ENCODE results near the gene MC5R.
"Not testable (repeated sequence)": the region's sequence is repeated elsewhere in the genome, so short reads cannot be mapped to it uniquely, and the experiment has no call there.

MC5R gene

DNA sequence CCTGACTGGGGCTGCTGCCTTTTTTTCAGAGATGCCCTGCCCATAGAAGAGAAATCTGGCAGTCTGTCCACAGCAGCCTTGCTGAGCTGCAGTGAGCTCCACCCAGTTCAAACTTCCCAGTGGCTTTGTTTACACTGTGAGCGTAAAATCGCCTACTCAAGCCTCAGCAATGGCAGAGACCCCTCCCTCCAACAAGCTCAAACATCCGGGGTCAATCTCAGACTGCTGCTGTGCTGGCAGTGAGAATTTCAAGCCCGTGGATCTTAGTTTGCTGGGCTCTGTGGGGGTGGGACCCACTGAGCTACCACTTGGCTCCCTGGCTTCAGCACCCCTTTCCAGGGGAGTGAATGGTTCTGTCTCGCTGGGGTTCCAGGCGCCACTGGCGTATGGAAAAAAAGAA, 38.9 kb downstream of the MC5R start:
- FAIRE-seq, result not testable (repeated sequence)

DNA sequence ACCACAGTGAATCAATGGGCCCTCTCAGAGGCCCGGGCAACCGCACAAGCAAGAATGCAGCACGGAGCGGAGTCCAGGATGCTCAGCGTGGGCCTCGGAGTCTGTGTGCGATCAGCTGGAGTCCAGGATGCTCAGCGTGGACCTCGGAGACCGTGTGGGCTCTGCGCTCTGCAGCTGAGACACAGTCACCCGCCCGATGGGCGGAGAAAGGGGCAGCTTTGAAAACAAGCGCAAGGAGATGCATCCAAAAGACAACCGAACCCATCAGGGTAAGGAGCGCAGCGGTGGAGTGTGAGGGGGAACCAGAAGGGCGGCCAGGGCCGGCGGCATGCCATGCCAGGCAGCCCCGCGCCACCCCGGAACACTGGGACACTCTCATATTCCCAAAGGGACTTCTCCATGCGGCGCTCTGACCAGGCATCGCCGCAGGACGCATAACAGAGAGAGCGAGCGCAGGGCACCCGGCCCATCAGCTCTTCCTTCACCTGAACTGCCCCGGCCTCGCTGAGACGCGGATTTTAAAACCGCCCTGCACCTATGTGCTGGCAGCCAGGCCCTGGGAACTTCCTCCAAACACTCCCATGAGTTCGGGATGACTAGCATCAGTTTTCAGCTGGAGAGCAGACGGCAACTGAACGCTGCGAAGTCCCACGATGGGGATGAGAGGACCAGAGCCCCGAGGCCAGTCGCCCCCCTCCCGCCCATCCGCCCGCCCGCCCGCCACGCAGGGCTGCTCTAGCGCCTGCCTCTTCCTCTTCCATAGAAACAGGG, 44.7 kb downstream of the MC5R start:
- no peak for FAIRE-seq

DNA sequence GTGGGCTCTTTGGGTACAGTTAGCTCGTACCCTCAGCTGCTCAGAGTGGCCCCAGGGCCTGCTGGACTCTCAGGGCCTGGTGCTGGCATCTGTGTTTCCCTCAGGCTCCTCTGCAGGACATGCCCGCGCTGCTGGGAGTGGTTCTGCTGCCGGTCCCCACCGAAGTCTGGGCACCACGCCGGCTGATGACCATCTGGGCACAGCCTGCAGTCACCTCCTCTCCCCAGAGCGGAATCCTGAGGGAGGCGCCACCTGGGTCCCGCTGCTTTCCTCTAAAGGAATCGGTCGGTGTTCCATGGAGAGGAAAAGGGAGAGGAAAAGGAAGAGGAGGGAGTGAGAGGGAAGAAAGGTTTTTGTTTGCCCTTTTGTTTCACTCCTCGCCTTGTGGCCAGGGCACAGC, 47.8 kb downstream of the MC5R start:
- FAIRE-seq, result no peak

- FAIRE-seq, result no peak
These were observed 48.4 kb downstream of the MC5R start for GRCh38 chr18:13872373-13872772.

DNA sequence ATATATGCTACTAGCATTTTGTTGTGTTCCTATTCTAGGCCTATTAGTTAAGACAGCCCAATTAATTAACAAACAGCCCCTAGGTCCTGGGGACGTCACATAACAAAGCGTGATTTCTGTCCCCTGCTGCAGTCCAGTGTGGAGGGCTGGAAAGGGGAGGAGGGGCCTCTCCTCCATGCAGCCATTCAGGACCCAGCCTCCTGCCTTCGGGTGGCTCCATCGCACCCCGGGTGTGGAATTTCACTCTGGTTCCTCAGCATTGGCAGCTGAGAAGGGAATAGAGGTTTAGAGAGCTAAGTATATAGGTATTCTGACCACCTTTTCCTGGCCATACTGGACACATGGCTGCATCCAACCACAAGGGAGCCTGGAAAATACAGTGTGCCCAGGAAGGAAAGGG, 49.0 kb downstream of the MC5R start:
- no peak for FAIRE-seq

- no peak for FAIRE-seq
These were observed 50.6 kb downstream of the MC5R start for GRCh38 chr18:13874558-13874957.
